ENCODE data around the gene LCN1.
A peak's percentile ranks its signal among the peaks of the same experiment; 100 is the strongest.

Gene LCN1

GRCh38 chr9:135489188-135489906, 31.9 kb upstream of the LCN1 start:
- DNase-seq = no peak

- DNase-seq = no peak
Measured at GRCh38 chr9:135490166-135490870, 30.9 kb upstream of the LCN1 start.

- DNase-seq = no peak
Measured at GRCh38 chr9:135490980-135491464, 30.2 kb upstream of the LCN1 start.

GRCh38 chr9:135491764-135492163, 29.5 kb upstream of the LCN1 start:
- no peak for DNase-seq

- DNase-seq = no peak
Measured at GRCh38 chr9:135492886-135493669, 28.2 kb upstream of the LCN1 start.

- DNase-seq = no peak
Measured at GRCh38 chr9:135494791-135495559, 26.3 kb upstream of the LCN1 start.

GRCh38 chr9:135498381-135499126, 22.7 kb upstream of the LCN1 start:
- no peak for DNase-seq

GRCh38 chr9:135499326-135500070, 21.7 kb upstream of the LCN1 start:
- peak; percentile 63 for DNase-seq

GRCh38 chr9:135500071-135500524, 21.1 kb upstream of the LCN1 start:
- DNase-seq = no peak

- DNase-seq = peak; percentile 43
Measured at GRCh38 chr9:135500525-135501260, 20.5 kb upstream of the LCN1 start, which contains the start of gene MRPS2. TSS of gene MRPS2 (plus strand) at chr9:135500682. CDS start at chr9:135500711, 29 bp downstream.

- DNase-seq = no peak
Measured at GRCh38 chr9:135501261-135502167, 19.7 kb upstream of the LCN1 start.

GRCh38 chr9:135502168-135502872, 18.9 kb upstream of the LCN1 start:
- no peak for DNase-seq

GRCh38 chr9:135502873-135503321, 18.3 kb upstream of the LCN1 start:
- no peak for DNase-seq

GRCh38 chr9:135503371-135504261, 17.6 kb upstream of the LCN1 start:
- no peak for DNase-seq

GRCh38 chr9:135504262-135505243, 16.7 kb upstream of the LCN1 start:
- no peak for DNase-seq
